ENCODE measurements around the gene GLDN.
"Not testable (repeated sequence)": the region's sequence is repeated elsewhere in the genome, so short reads cannot be mapped to it uniquely, and the experiment has no call there.

The GLDN gene

DNA sequence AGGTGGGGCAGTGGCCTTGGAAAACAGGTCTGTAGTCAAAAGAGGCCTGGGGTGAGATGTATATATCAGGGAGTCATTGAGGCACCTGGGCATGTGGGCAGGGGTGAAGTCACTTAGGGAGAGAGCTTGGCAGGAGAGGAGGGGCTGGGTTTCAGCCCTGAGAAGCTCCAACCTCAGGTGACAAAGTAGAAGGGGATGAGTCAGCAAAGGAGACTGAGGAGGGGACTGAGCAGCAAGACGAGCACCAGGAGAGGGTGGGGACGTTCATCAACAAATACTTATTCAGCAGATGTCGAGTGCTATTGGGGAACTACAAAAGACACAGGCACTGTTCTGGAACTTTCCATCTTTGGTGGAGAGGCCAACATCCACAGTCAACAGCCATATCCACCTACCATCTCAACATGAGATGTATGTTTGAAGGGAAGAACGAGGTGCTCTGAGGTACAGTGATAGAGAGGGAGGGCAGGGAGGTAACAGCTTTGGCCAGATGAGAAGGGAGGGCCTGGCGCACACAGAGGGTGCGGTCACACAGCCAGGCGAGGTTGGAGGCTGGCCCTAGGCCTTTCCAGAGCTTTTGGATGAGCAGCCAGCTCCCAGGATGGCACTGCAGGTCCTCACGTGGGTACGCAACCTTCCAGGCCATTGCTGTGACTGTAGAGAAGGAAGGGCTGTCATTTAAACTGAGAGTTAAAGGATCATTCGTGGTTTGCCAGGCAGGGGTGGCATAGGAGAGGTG is 45.7 kb downstream of the GLDN start:
- DNase-seq (ENCODE audit: low read depth in 2 of 2), result no peak

DNA sequence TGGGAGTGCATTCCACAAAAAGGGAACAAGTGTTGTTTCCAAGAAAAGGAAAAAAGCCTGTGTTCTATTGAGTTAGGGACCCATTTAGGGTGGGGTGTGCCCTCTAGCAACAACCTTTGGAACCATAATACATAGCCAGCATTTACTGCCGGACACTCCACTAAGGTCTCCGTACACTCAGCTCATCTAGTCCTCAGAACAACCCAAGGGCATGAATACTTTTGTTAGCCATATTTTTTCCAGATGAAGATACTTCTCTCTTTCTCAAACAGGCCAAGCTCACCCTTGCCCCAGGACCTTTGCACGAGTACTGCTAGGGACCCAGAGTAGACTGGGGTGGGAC is 46.2 kb downstream of the GLDN start:
- no peak for DNase-seq (ENCODE audit: low read depth in 2 of 2)

DNA sequence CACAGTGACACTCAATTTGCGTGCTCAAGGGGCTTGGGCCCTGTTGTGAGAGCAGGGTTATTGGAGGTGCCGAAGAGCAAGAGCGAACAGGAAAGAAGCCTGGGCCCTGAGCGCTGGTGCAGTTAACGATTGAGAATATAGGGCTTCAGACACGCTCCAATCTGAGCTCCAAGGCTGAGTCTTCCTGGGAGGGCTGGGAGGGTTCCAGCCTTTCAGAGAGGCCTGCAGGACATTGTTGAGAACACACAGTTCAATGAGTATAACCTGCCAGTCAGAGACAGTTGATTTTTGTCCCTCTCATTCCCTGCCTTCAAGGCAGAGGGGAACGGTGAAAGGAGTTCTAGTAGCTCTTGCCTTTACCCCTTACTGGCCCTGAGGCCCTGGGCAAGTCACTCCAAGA is 47.3 kb downstream of the GLDN start:
- DNase-seq (ENCODE audit: low read depth in 2 of 2), result no peak

DNA sequence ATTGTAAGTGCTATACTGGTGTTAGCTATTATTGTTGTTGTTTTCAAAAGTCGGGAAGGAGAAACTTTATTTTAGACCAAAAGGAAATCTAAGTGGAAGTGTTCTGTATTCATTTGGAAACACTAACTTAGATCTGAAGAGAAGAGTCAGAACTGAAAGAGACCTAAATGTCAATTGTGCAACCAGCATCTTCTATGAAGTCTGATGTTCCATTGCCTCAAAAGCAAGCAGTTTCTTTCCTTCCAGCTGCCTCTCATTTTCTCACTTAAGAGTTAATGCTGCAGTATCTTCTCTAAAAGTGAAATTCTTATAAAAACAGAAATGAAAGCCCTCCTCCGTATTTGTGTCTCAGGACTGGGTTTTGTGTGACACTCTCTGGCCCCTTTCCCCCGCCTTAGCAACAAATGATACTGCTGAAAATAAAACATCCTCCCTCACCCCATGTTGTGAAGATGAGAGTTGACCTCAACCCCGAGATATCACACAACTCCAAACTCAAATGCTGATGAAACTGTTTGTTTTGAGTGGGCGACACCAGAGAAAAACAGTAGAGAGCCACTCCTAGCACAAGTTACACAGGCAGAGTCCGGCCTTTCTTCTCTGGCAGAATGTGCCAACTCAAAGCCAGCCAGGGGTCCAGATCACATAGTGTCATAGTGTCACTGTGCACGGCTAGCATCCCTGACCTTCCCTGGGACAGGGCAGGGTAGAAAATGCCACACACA is 48.9 kb downstream of the GLDN start:
- DNase-seq (ENCODE audit: low read depth in 2 of 2), result no peak

DNA sequence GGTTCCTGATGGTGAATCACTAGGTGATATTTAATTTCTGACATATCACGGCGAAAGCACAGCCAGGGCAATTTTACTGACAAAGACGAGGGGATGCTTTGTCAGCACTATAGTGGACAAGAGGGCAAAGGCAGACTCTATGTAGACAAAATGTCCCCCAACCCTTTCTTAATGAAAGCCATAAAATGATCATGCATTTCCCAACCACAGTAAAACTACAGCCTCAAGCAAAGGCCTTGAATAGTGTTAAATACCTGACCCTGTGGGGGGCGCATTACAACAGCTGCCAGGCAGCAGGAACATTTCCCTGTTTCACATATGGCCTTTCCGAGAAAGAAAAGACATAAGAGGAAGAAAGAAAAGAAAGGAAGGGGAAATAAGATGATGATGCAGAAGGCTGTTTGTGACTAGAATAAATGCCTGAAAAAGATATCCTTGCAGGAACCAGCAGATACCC is 49.5 kb downstream of the GLDN start:
- DNase-seq (ENCODE audit: low read depth in 2 of 2), result no peak

DNA sequence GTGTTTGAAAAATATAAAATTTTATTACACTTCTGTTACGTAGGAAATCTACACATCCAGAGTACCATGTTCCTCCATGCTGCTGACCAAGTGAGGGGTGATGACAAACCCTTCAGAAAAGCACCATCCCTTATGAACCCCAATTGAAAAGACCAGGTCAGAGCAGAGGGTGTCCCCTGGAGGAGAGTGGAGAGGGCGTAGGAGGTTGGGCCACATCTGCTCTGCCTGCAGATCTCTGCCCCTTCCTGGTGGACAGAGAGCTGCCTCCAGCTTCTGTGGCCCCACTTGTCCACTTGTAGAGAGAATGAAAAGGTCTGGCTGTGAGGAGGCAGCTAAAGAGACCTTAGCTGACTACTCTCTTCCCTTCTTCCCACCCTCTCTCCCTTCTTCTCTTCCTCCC is 55.5 kb downstream of the GLDN start:
- DNase-seq (ENCODE audit: low read depth in 2 of 2), result no peak

DNA sequence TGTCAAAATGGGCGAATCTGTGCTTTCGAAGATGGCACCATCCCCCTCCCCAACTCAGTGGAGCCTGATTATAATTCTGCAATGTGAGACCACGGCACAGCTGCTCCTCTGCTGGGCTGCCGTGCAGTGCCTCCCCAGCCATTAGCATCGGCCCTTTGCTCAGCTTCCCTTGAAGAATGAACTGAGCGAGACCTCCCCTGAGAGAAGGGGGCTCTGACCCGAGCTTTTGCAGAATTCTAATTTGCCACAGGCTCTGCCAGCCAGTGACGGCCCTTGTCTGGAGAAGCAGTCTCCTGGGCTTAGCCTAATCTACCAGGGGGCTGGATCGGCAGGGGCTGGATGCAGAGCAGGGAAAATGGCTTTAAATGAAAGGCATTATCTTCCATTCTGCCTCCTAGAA is 57.2 kb downstream of the GLDN start:
- no peak for DNase-seq (ENCODE audit: low read depth in 2 of 2)

DNA sequence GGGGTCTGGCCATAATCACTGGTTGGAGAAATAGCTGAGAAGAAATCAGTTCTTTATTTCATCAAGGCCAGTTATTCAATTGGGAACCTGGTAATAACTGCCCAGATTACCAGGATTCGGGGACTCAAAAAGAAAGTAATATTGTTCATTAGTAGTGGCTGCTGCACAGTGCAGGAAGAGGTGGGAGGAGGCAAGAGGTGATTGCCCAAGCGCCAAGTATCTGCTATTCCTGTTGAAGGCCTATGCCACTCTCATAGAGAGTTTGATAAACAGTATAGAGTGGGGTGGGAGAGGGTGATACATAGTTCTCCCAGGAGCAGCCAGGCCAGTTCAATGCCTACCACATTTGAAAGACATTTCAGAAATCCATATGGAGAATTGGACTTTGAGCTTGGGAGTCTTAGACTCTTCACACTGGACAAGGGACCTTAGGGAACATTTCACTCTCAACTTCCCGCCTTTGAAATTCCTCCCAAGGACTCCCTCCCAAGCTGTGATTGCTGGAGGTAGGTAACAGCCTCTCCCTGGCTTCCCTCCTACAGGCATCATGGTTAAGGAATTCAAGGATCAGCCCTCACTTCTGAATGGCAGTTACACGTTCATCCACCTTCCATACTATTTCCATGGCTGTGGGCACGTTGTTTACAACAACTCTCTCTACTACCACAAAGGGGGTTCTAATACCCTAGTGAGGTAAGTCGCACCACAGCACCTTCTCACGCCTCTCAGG is 59.8 kb downstream of the GLDN start:
- no peak for DNase-seq (ENCODE audit: low read depth in 2 of 2)

DNA sequence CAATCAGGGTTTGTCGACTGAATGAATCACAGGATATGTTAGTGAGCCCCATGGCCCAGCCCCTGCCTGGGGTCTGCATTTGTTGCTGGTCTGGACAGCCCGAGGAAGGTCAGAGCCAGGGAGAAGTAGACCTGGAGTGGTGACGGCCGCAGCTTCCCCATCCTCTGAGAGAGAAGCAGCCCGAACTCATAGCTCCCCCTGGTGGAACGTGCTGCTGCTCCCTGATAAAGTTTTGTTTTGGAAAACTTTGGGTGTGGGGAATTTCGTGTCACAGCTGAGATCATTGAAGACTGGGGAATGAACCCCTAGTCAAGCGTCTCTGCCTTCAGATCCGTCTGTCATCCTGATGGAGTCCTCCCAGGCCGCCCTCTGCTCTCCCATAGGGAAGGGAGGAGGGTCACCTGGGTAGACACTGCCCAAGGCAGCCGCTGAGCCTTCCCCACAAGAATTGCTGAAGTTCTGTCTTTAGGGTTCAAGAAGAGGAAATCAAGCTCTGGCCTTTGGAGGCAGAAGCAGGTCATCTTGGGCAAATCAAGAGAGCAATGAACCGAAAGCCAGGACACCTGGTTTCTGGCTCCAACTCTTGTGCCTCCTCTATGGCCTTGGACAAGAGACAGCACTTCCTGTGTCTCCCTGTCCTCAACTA is 60.5 kb downstream of the GLDN start:
- no peak for DNase-seq (ENCODE audit: low read depth in 2 of 2)

DNA sequence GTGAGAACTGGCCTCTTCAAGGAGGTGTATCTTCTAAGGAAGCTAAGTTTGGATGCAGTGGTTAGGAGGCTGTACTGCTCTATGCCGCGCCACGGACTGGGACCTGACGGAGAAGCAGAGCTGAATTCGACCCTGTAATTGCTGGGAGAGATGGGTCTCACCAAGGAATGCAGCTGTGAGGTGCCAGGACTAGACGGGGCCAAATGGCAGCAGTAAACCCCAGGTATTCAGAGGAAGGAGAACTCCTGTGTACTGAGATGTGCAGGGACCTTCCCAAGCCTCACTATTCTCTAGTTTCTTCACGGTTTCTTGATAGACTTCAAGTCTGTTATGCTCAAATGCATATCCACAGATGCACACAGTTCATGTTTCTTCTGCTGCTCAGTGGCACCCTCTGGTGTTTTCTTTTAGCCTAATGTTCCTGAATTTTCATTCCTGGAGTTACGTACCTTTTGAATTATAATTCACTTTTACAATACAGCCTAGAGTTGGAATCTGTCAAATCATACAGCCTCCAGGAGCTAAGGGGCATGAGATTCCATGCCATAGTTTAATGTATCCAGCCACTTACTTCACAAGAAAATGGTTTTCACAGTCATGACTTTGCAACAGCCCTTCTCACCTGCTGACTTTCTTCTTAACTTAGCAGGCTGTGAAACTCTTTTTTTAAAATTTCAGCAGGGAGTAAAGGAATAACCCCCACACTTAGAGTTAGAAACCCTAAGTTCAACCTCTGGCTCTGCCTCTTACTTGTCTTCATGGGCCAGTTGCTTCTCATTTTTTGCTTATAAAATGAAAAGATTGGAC is 61.8 kb downstream of the GLDN start:
- no peak for DNase-seq (ENCODE audit: low read depth in 2 of 2)

DNA sequence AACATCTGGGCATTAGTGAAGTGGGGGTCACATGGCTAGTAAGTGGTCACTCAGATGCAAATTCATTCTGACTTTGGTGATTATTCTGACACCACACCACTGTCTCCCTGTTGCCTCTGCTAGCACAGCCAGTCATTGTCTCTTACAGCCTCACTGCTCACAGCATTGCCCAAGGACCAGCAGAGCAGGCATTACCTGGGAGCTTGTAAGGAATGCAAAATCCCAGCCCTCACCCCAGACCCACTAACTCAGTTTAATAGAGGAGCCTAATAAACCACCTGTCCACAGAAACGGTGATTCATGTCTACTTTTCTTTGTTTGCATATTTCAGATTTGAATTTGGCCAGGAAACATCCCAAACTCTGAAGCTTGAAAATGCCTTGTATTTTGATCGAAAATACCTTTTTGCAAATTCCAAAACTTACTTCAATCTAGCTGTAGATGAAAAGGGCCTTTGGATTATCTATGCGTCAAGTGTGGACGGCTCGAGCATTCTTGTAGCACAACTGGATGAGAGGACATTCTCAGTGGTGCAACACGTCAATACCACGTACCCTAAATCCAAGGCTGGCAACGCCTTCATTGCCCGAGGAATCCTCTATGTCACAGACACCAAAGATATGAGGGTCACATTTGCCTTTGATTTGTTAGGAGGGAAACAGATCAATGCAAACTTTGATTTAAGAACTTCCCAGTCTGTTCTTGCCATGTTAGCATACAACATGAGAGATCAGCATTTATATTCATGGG is 62.7 kb downstream of the GLDN start:
- no peak for DNase-seq (ENCODE audit: low read depth in 2 of 2)

DNA sequence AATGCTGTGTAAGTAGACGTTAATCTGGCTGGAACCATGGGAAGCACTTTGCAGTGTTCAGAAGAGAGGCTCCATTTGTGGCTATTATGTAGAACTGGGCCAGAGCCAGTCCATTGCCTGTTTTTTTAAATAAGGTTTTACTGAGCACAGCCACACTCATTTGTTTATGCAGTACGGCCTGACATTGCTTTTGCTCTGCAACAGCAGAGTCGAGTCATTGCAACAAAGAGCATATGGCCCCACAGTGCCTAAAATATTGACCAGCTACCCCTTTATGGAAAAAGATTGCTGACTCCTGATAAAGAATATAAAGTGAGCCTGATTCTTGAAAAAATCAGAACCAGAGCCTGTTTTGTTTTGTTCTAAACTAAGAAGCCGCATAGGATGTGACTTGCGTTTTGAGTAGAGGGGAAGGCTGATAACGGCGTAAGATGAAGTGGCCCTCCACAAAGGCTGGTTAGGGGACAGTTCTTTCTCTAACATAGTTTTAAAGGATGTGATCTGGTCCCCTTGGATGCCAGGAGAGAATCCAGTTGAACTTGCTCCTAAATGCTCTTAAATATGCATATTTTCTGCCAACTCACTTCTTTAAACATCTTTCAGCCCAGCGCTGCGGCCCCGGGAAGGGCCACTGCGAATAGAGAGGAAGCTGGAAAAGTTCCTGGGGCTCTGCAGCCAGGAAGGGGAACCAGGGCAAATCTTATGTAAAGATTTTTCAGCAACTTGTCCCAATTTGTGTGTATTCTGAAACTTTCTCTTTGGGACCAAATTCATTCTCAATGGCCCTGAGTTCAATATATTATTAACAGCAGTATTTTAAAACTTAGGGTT is 64.5 kb downstream of the GLDN start:
- no peak for DNase-seq (ENCODE audit: low read depth in 2 of 2)

DNA sequence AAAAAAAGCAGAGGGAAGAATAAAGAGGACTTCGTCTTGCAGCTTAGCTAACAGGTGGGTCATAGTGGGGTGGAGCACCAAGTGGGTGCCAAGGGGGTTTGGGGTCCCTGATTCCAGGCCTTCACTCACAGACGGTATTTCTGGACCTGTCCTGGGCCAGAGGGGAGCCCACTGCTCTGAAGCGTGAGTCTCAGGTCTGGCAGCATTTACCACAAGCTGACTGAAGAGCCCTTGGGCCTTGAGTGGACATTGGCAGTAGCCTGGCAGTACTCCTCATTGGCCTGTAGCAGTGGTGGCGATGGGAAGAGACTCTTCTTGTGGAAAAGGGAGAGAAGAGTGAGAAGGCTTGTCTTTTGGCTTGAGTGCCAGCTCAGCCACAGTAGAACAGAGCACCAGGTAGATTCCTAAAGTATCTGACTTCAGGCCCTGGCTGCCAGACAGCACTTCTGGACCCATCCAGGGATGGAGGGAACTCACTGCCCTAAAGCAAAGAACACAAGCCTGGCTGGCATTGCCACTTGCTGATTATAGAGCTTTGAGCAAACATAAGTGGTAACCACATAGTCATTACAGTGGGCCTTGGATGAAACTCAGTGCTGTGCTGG is 72.9 kb downstream of the GLDN start:
- DNase-seq (ENCODE audit: low read depth in 2 of 2), result no peak

DNA sequence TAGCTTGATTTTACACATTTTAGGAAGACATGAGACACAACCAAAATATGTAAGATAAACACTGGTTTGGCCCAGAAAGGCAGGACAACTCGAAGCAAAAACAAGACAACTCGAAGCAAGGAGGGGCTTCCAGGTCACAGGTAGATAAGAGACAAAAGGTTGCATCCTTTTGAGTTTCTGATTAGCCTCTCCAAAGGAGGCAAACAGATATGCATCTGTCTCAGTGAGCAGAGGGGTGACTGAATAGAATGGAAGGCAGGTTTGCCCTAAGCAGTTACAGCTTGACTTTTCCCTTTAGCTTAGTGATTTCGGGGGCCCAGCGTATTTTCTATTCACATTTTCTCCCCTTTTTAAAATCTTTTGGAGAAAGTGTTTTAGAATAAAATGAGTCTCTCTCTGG is 74.7 kb downstream of the GLDN start:
- no peak for DNase-seq (ENCODE audit: low read depth in 2 of 2)

DNA sequence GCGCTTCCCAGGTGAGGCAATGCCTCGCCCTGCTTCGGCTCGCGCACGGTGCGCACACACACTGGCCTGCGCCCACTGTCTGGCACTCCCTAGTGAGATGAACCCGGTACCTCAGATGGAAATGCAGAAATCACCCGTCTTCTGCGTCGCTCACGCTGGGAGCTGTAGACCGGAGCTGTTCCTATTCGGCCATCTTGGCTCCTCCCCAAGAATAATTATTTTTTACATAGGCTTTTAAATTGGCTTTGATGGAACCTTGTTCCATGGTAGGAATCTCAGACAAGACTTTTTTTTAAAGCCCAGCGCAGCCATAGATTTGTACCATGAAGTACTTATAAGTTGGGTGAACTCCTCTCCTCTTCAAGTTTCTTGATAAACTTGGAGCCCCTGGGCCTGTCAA is 81.6 kb downstream of the GLDN start:
- not testable (repeated sequence) for DNase-seq (ENCODE audit: low read depth in 2 of 2)

DNA sequence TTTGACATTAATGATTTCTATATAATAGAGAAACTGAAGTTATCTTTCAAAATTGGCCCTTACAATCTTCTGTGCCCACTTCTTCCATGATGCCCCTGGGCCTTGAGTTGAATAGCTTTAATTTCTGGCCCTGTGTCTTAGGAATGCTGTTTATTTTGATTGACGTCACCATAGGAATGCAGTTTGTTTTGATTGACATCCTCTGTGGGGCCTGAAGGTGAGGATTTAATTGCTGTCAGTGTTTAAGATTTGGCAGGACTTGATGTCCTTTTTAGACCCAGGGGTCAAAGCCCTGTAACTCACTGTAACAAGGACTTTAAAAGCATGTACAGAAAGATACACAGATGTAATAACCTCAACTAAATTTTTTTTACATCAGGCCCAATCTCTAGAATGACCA is 83.3 kb downstream of the GLDN start:
- no peak for DNase-seq (ENCODE audit: low read depth in 2 of 2)

DNA sequence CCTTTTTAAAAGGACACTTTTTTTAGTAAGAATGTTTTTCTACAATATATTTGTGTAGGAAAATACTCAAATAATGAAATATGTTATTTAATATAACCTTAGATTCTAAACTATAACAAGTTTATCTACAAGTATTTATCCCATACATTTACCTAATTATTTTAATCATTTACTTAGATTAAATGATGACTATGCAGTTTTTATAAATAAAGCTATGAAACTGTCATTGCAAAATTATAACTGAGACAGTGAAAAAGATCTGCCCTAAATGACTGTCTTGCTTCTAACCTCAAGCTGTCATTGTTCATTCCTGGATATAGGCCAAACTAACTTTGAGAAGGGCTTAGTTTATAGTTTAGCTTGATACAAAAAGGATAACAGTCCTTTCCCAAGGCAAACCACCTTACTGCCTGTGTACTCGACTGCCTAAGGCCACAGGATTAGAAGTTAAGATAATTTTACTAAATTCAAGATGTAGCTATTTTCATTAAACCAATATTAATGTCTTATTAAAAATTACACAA is 84.1 kb downstream of the GLDN start:
- no peak for DNase-seq (ENCODE audit: low read depth in 2 of 2)

DNA sequence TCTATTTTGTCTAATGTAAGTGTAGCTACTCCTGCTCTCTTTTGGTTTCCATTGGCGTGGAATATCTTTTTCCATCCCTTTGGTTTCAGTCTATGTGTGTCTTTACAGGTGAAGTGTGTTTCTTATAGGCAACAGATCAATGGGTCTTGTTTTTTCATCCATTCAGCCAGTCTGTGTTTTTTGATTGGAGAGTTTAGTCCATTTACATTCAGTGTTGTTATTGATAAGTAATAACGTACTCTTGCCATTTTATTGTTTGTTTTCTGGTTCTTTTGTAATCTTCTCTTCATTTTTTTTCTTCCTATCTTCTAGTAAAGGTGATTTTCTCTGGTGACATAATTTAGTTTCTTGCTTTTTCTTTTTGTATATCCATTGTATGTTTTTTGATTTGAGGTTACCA is 97.1 kb downstream of the GLDN start:
- no peak for DNase-seq (ENCODE audit: low read depth in 2 of 2)

DNA sequence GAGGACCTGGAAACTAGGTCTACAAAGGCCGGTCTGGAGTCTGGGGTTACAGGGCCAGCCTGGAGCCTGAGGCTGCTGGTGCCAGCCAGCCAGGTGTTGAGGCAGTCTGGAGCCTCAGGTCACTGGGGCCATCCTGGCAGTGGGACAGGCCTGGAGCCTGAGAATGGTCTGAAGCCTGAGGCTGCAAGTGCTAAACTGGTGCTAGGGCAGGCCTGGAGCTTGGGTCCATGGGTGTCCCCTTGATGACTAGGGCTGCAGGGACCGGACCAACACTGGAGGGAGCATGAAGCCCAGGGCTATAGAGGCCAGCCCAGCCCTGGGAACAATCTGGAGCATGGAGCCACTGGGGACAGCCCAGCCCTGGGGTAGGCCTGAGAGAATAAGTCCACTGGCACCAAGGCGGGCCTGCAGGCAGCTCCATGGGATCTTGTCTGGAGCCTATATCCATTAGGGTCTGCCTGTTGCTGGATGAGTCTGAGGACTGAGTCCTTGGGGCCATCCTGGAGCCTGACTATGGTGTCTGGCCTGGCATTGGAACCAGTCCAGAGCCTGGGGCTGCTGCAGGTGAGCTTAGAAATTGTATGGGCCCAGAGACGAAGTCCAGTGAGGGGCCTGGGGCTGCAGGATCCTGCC is 101.9 kb downstream of the GLDN start:
- no peak for DNase-seq (ENCODE audit: low read depth in 2 of 2)

Data from stimulated activated CD8-positive, alpha-beta memory T cell treated with anti-CD3 and anti-CD28 coated beads, Interleukin-7, amount 100 ng/mL, for 1 hour (primary cell).